Measurements from ENCODE around the gene CREBBP. TPM values are rescaled to one million over a fixed set of nuclear protein-coding genes. Genes with fewer than 3 reads are reported as not detected.

The CREBBP gene
- polyA plus RNA-seq, 2 of the 4 experiments (the other 2 are of a cell fraction): 8.0 to 13.4 TPM

DNA sequence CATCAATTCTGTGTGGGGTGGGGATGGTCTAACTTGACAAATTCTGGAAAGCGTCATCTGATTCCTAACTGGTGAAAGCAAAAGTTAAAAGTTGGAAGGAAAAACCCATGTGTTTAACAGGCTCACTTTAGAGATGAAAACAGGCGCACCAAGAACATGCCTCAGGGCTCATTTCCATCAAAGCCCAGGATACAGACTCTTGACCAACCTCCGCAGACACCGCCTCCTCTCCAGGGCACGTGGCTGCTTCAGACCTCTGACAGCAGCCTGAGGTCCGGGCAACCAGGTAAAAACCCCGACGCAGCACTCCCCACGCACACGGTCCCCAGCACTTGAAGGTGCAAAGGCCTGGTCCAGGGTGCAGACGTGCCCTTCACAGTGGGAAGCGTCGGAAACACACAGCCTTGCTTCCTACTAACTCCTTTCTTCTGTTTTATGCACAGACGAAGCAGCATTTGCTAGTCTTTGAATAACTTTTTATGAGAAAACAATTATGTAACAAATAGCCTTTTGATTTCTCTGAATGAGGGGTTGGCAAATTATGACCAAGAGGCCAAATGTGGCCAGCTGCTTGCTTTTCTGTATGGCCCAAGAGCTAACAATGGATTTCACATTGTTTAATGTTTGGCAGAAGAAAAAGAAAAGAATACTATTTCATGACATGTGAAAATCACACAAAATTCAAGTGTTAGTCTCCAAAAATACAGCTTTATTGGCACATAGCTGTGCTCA is 119.0 kb downstream of the CREBBP start:
- Histone ChIP-seq H3K4me2 (no peak overlapping the region), H3K27ac (no peak overlapping the region), H3K9me3 (no peaks in the 10 kb centered on the region), H3K4me3 (no peak overlapping the region), H3K4me1 (no peaks in the 10 kb centered on the region)
- WGBS (ENCODE audit: missing lambda C conversion rate): 97% methylated on average over 14 of the region's 14 CpGs
- ChIA-PET CTCF (no interaction called here), POLR2A (no interaction called here)
- DNase-seq (ENCODE audit: low read depth in 1 of 2, low spot score in 1 of 2) (no peak), FAIRE-seq (no peak), ATAC-seq (no peak)
- no peak for TF ChIP-seq EP300 (IDR thresholded peaks at IDR 0.05)
- TF ChIP-seq, protein P1, sequence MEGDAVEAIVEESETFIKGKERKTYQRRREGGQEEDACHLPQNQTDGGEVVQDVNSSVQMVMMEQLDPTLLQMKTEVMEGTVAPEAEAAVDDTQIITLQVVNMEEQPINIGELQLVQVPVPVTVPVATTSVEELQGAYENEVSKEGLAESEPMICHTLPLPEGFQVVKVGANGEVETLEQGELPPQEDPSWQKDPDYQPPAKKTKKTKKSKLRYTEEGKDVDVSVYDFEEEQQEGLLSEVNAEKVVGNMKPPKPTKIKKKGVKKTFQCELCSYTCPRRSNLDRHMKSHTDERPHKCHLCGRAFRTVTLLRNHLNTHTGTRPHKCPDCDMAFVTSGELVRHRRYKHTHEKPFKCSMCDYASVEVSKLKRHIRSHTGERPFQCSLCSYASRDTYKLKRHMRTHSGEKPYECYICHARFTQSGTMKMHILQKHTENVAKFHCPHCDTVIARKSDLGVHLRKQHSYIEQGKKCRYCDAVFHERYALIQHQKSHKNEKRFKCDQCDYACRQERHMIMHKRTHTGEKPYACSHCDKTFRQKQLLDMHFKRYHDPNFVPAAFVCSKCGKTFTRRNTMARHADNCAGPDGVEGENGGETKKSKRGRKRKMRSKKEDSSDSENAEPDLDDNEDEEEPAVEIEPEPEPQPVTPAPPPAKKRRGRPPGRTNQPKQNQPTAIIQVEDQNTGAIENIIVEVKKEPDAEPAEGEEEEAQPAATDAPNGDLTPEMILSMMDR (IDR thresholded peaks at IDR 0.05): no peak
- TF ChIP-seq, protein P2, sequence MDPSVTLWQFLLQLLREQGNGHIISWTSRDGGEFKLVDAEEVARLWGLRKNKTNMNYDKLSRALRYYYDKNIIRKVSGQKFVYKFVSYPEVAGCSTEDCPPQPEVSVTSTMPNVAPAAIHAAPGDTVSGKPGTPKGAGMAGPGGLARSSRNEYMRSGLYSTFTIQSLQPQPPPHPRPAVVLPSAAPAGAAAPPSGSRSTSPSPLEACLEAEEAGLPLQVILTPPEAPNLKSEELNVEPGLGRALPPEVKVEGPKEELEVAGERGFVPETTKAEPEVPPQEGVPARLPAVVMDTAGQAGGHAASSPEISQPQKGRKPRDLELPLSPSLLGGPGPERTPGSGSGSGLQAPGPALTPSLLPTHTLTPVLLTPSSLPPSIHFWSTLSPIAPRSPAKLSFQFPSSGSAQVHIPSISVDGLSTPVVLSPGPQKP (IDR thresholded peaks at IDR 0.05; ENCODE audit: low read depth, low read length): no peak
- no peak for TF ChIP-seq RAD21 (conservative IDR thresholded peaks at IDR 0.05 in 1 of 2, IDR thresholded peaks at IDR 0.05 in 1 of 2)
- no peak for TF ChIP-seq CHD4 (IDR thresholded peaks at IDR 0.05; ENCODE audit: borderline replicate concordance)
- TF ChIP-seq ZSCAN20 (CRISPR knock-in tag; IDR thresholded peaks at IDR 0.05): no peak
- TF ChIP-seq, protein P3, sequence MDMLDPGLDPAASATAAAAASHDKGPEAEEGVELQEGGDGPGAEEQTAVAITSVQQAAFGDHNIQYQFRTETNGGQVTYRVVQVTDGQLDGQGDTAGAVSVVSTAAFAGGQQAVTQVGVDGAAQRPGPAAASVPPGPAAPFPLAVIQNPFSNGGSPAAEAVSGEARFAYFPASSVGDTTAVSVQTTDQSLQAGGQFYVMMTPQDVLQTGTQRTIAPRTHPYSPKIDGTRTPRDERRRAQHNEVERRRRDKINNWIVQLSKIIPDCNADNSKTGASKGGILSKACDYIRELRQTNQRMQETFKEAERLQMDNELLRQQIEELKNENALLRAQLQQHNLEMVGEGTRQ (IDR thresholded peaks at IDR 0.05): no peak

DNA sequence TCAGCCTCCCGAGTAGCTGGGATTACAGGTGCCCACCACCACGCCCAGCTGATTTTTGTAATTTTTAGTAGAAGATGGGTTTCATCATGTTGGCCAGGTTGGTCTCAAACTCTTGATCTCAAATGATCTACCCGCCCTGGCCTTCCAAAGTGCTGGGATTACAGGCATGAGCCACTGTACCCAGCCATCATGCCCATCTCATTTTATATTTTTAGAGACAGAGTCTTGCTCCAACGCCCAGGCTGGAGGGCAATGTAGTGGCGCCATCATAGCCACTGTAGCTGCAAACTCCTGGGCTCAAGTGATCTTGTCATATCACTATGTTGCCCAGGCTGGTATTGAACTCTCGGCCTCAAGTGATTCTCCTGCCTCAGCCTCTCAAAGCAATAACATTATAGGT is 120.0 kb downstream of the CREBBP start:
- H3K4me1 ChIP-seq: no peaks in the 10 kb centered on the region
- no peak for DNase-seq (ENCODE audit: low read depth in 1 of 2, low spot score in 1 of 2)
- no peak overlapping the region for H3K27ac ChIP-seq
- WGBS (ENCODE audit: missing lambda C conversion rate): 94% methylated on average over 6 of the region's 6 CpGs
- CTCF ChIA-PET: interaction anchor here (1.1 to 1.4 kb wide), 3 partner anchors 11 to 70 kb away, joined by 3 read pairs; no protein-coding TSS in a partner anchor
- no peak overlapping the region for H3K4me3 ChIP-seq
- H3K9me3 ChIP-seq: no peaks in the 10 kb centered on the region
- no peak overlapping the region for H3K4me2 ChIP-seq
- ATAC-seq: no peak
- FAIRE-seq: no peak
- TF ChIP-seq, protein P2 (IDR thresholded peaks at IDR 0.05; ENCODE audit: low read depth, low read length): no peak
- TF ChIP-seq EHMT2 (IDR thresholded peaks at IDR 0.05; ENCODE audit: low read depth): no peak
- TF ChIP-seq, protein P4, sequence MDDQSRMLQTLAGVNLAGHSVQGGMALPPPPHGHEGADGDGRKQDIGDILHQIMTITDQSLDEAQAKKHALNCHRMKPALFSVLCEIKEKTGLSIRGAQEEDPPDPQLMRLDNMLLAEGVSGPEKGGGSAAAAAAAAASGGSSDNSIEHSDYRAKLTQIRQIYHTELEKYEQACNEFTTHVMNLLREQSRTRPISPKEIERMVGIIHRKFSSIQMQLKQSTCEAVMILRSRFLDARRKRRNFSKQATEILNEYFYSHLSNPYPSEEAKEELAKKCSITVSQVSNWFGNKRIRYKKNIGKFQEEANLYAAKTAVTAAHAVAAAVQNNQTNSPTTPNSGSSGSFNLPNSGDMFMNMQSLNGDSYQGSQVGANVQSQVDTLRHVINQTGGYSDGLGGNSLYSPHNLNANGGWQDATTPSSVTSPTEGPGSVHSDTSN (IDR thresholded peaks at IDR 0.05): no peak
- TF ChIP-seq, protein P5, sequence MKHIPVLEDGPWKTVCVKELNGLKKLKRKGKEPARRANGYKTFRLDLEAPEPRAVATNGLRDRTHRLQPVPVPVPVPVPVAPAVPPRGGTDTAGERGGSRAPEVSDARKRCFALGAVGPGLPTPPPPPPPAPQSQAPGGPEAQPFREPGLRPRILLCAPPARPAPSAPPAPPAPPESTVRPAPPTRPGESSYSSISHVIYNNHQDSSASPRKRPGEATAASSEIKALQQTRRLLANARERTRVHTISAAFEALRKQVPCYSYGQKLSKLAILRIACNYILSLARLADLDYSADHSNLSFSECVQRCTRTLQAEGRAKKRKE (CRISPR knock-in tag; IDR thresholded peaks at IDR 0.05; ENCODE audit: low read depth): no peak
- no peak for TF ChIP-seq NFE2L2 (conservative IDR thresholded peaks at IDR 0.05; ENCODE audit: low read length)
- TF ChIP-seq RAD21 (conservative IDR thresholded peaks at IDR 0.05 in 1 of 2, IDR thresholded peaks at IDR 0.05 in 1 of 2): no peak
- TF ChIP-seq HOXB5 (CRISPR knock-in tag; IDR thresholded peaks at IDR 0.05): no peak
- TF ChIP-seq RCOR1 (IDR thresholded peaks at IDR 0.05; ENCODE audit: low read depth, low read length): no peak
- TF ChIP-seq MAZ (IDR thresholded peaks at IDR 0.05; ENCODE audit: borderline replicate concordance, low read depth, low read length): no peak
- no peak for TF ChIP-seq SREBF2 (IDR thresholded peaks at IDR 0.05)
- TF ChIP-seq, protein P6, sequence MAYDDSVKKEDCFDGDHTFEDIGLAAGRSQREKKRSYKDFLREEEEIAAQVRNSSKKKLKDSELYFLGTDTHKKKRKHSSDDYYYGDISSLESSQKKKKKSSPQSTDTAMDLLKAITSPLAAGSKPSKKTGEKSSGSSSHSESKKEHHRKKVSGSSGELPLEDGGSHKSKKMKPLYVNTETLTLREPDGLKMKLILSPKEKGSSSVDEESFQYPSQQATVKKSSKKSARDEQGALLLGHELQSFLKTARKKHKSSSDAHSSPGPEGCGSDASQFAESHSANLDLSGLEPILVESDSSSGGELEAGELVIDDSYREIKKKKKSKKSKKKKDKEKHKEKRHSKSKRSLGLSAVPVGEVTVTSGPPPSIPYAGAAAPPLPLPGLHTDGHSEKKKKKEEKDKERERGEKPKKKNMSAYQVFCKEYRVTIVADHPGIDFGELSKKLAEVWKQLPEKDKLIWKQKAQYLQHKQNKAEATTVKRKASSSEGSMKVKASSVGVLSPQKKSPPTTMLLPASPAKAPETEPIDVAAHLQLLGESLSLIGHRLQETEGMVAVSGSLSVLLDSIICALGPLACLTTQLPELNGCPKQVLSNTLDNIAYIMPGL (CRISPR knock-in tag; IDR thresholded peaks at IDR 0.05; ENCODE audit: borderline replicate concordance): no peak
- TF ChIP-seq TFCP2L1 (CRISPR knock-in tag; IDR thresholded peaks at IDR 0.05): no peak
- TF ChIP-seq FOXS1 (CRISPR knock-in tag; IDR thresholded peaks at IDR 0.05): no peak
- TF ChIP-seq TP53 (CRISPR knock-in tag; IDR thresholded peaks at IDR 0.05): no peak
- no peak for TF ChIP-seq ESRRA (IDR thresholded peaks at IDR 0.05; ENCODE audit: borderline replicate concordance, low read length)
- TF ChIP-seq JUNB (IDR thresholded peaks at IDR 0.05): no peak
- no peak for TF ChIP-seq KDM5A (IDR thresholded peaks at IDR 0.05)
- TF ChIP-seq RARB (CRISPR knock-in tag; IDR thresholded peaks at IDR 0.05): no peak
- no peak for TF ChIP-seq NPAS2 (CRISPR knock-in tag; IDR thresholded peaks at IDR 0.05; ENCODE audit: borderline replicate concordance)
- POLR2A ChIA-PET: no interaction called here

Data from A549 (cell line).